Naive thymus-derived CD4-positive, alpha-beta T cell (primary cell): ENCODE results near the gene PLIN5. TPM values are rescaled to one million over a fixed set of nuclear protein-coding genes. Genes with fewer than 3 reads are reported as not detected.
"Not testable (repeated sequence)": the region's sequence is repeated elsewhere in the genome, so short reads cannot be mapped to it uniquely, and the experiment has no call there.

Source experiments
- ATAC-seq: fragments of 150-1000 bp; cut with Tn5 transposase; 2 replicates; pipeline ENCODE4 v1.10.0; 2021; ENCODE audit warnings: mild to moderate bottlenecking, moderate library complexity
- CTCF ChIA-PET: fragments of 350-600 bp; sonication (Branson Sonifier 250); formaldehyde crosslinking; loops from one replicate; lab custom pipeline; 2021; ENCODE audit warnings: antibody characterized with exemption; lab: Charles Lee
- POLR2A ChIA-PET: fragments of 350-600 bp; sonication (Branson Sonifier 250); formaldehyde crosslinking; loops from one replicate; lab custom pipeline; 2021; ENCODE audit warnings: antibody characterized with exemption, inconsistent platforms; lab: Charles Lee
- DNase-seq, 9 donors: peaks; one replicate each; pipeline versions ENCODE4 v3.0.0 to v3.0.0-alpha.2; 2020 to 2022; ENCODE audit warnings: mixed read lengths in 1 of 9
- H3K27ac ChIP-seq: one replicate; pipeline ENCODE4 v1.7.0; 2013; ENCODE audit warnings: mild to moderate bottlenecking, low read depth, low read length, moderate library complexity
- H3K27me3 ChIP-seq, 2 donors: one replicate each; pipeline ENCODE4 v1.7.0; 2013; ENCODE audit warnings: low read length in 2 of 2, mild to moderate bottlenecking in 2 of 2, moderate library complexity in 2 of 2; ENCODE audit not compliant: control insufficient read depth in 2 of 2, insufficient read depth in 2 of 2
- H3K36me3 ChIP-seq, 3 experiments: 1 replicate in 2 of 3; 2 replicates in 1 of 3; pipeline ENCODE4 v1.7.0; 2013; ENCODE audit warnings: low read length in 3 of 3, mild to moderate bottlenecking in 3 of 3, moderate library complexity in 1 of 3; ENCODE audit not compliant: insufficient read depth in 3 of 3, control insufficient read depth in 2 of 3
- H3K4me1 ChIP-seq, 2 donors: one replicate each; pipeline ENCODE4 v1.7.0; 2013; ENCODE audit warnings: low read length in 2 of 2, mild to moderate bottlenecking in 2 of 2, moderate library complexity in 1 of 2; ENCODE audit not compliant: control insufficient read depth in 2 of 2, insufficient read depth in 2 of 2
- H3K4me3 ChIP-seq: 2 replicates; pipeline ENCODE4 v1.7.0; 2013; ENCODE audit warnings: mild to moderate bottlenecking, low read length
- H3K9me3 ChIP-seq, 3 experiments: 1 replicate in 2 of 3; 2 replicates in 1 of 3; pipeline ENCODE4 v1.7.0; 2013; ENCODE audit warnings: low read length in 3 of 3; ENCODE audit not compliant: control insufficient read depth in 2 of 3
- H3K27ac Mint-ChIP-seq, 9 donors: one replicate each; pipeline ENCODE4 v1.8.0; 2020 to 2022; ENCODE audit warnings: mixed read lengths in 9 of 9, mild to moderate bottlenecking in 8 of 9, moderate library complexity in 5 of 9, inconsistent platforms in 2 of 9
- H3K27me3 Mint-ChIP-seq, 5 donors: one replicate each; pipeline ENCODE4 v1.8.0; 2021 to 2022; ENCODE audit warnings: mixed read lengths in 5 of 5, mild to moderate bottlenecking in 1 of 5
- H3K36me3 Mint-ChIP-seq, 5 donors: one replicate each; pipeline ENCODE4 v1.8.0; 2020 to 2022; ENCODE audit warnings: mixed read lengths in 5 of 5, mild to moderate bottlenecking in 3 of 5, inconsistent platforms in 1 of 5
- H3K4me1 Mint-ChIP-seq, 7 donors: one replicate each; pipeline ENCODE4 v1.8.0; 2020 to 2022; ENCODE audit warnings: mixed read lengths in 7 of 7, mild to moderate bottlenecking in 3 of 7, inconsistent platforms in 1 of 7
- H3K4me3 Mint-ChIP-seq, 10 donors: one replicate each; pipeline ENCODE4 v1.8.0; 2020 to 2022; ENCODE audit warnings: mild to moderate bottlenecking in 10 of 10, mixed read lengths in 10 of 10, moderate library complexity in 6 of 10, inconsistent platforms in 2 of 10
- H3K9me3 Mint-ChIP-seq, 11 donors: one replicate each; pipeline ENCODE4 v1.8.0; 2020 to 2022; ENCODE audit warnings: mixed read lengths in 11 of 11, mild to moderate bottlenecking in 4 of 11, inconsistent platforms in 1 of 11, moderate library complexity in 1 of 11
- intact Hi-C, 2 donors: fragments of 100-400 bp; cut with micrococcal nuclease; formaldehyde crosslinking; loops; one replicate each; pipeline ENCODE4 v1.15.1; 2023
- polyA plus RNA-seq, 2 donors: library from polyadenylated mRNA; unstranded; fragments of 300-500 nt; fragmentation: Illumina TruSeq; gene quantifications; one replicate each; pipeline ENCODE4 v1.2.3, GENCODE V29; 2021
- total RNA-seq, 6 experiments: library from RNA in 5 of 6; stranded (reverse) in 5 of 6; gene quantifications; 1 replicate in 5 of 6; 2 replicates in 1 of 6; pipeline ENCODE4 v1.2.3 and lab custom pipeline; 2021 to 2026

Gene PLIN5
- total and polyA plus RNA-seq, 7 experiments from 2014 or later: 0.24 to 1.9 (median 1.1) TPM; not detected in 1

- H3K9me3 ChIP-seq: peaks cover 0 to 4% (median 0%) of the 10 kb centered on the region in 3 experiments
- H3K4me3 ChIP-seq: no peak overlapping the region
- CTCF ChIA-PET: no interaction called here
- no peaks in the 10 kb centered on the region for H3K4me1 ChIP-seq
- H3K27ac ChIP-seq: no peak overlapping the region
- Mint-ChIP-seq H3K9me3 (peaks cover 0 to 6% (median 0%) of the 10 kb centered on the region in 11 donors), H3K27ac (no peak overlapping the region), H3K4me3 (no peak overlapping the region), H3K27me3 (peaks cover 0 to 19% (median 4%) of the 10 kb centered on the region in 5 donors), H3K36me3 (peaks cover 0 to 4% (median 0%) of the 10 kb centered on the region in 5 donors), H3K4me1 (peaks cover 0 to 10% (median 6%) of the 10 kb centered on the region in 7 donors)
- ATAC-seq (no peak), DNase-seq (no peak)
- POLR2A ChIA-PET: no interaction called here
- no peaks in the 10 kb centered on the region for H3K27me3 ChIP-seq
- intact Hi-C loops: no loop called here
- no peaks in the 10 kb centered on the region for H3K36me3 ChIP-seq
Observed at GRCh38 chr19:4542896-4543841, 8.1 kb upstream of the PLIN5 start.

- peaks cover 0 to 10% (median 6%) of the 10 kb centered on the region in 7 donors for H3K4me1 Mint-ChIP-seq
- H3K4me1 ChIP-seq, H3K9me3 ChIP-seq, H3K4me3 Mint-ChIP-seq, ATAC-seq, H3K27ac Mint-ChIP-seq, H3K27ac ChIP-seq, DNase-seq, H3K36me3 Mint-ChIP-seq, intact Hi-C loops, H3K27me3 ChIP-seq, H3K9me3 Mint-ChIP-seq, POLR2A ChIA-PET, H3K36me3 ChIP-seq, H3K4me3 ChIP-seq: not testable (repeated sequence)
- CTCF ChIA-PET: interaction anchor here (0.6 to 0.7 kb wide), 3 partner anchors 99 to 971 kb away, joined by 4 to 6 read pairs (median 5); no protein-coding TSS in a partner anchor
- H3K27me3 Mint-ChIP-seq: peaks cover 0 to 24% (median 7%) of the 10 kb centered on the region in 5 donors
Observed at GRCh38 chr19:4541806-4542145, 6.8 kb upstream of the PLIN5 start.

- Mint-ChIP-seq H3K4me3 (no peak overlapping the region), H3K27me3 (peaks cover 0 to 24% (median 7%) of the 10 kb centered on the region in 5 donors), H3K9me3 (peaks cover 0 to 6% (median 0%) of the 10 kb centered on the region in 11 donors), H3K27ac (peak overlapping the region in 1 of 9 donors; percentile 71), H3K36me3 (peaks cover 0 to 4% (median 0%) of the 10 kb centered on the region in 5 donors), H3K4me1 (peaks cover 0 to 10% (median 6%) of the 10 kb centered on the region in 7 donors)
- intact Hi-C loops: no loop called here
- peak; percentile 49 for ATAC-seq
- H3K27ac ChIP-seq: no peak overlapping the region
- DNase-seq: no peak
- H3K27me3 ChIP-seq: peaks cover 0 to 4% of the 10 kb centered on the region in 2 donors
- H3K4me3 ChIP-seq: no peak overlapping the region
- no peaks in the 10 kb centered on the region for H3K4me1 ChIP-seq
- POLR2A ChIA-PET: no interaction called here
- CTCF ChIA-PET: interaction anchor here (0.6 to 0.8 kb wide), 4 partner anchors 16 to 105 kb away, joined by 4 to 7 read pairs (median 6); no protein-coding TSS in a partner anchor
- no peaks in the 10 kb centered on the region for H3K36me3 ChIP-seq
- peaks cover 0 to 4% (median 0%) of the 10 kb centered on the region in 3 experiments for H3K9me3 ChIP-seq
Observed at GRCh38 chr19:4541114-4541805, 6.2 kb upstream of the PLIN5 start.

- peaks cover 7 to 32% (median 10%) of the 10 kb centered on the region in 5 donors for H3K27me3 Mint-ChIP-seq
- DNase-seq (no peak), ATAC-seq (peak; percentile 79)
- Histone ChIP-seq H3K4me3 (no peak within 1 kb of the TSS), H3K9me3 (peaks cover 0 to 4% (median 0%) of the 10 kb centered on the region in 3 experiments), H3K27ac (no peak within 1 kb of the TSS), H3K27me3 (peaks cover 0 to 4% of the 10 kb centered on the region in 2 donors), H3K36me3 (no peaks in the 10 kb centered on the region), H3K4me1 (no peaks in the 10 kb centered on the region)
- CTCF ChIA-PET: interaction anchor here (0.8 kb wide), 1 partner anchor 15 kb away, joined by 7 read pairs; no protein-coding TSS in a partner anchor
- intact Hi-C loops: no loop called here
- peaks cover 0 to 4% (median 0%) of the 10 kb centered on the region in 5 donors for H3K36me3 Mint-ChIP-seq
- H3K4me1 Mint-ChIP-seq: peaks cover 0 to 16% (median 10%) of the 10 kb centered on the region in 7 donors
- peaks cover 0 to 6% (median 0%) of the 10 kb centered on the region in 11 donors for H3K9me3 Mint-ChIP-seq
- H3K4me3 Mint-ChIP-seq: peak within 1 kb of the TSS in 3 of 10 donors; percentile 35 to 47 (median 44)
- POLR2A ChIA-PET: no interaction called here
- peak within 1 kb of the TSS in 2 of 9 donors; percentile 71 to 75 for H3K27ac Mint-ChIP-seq
Observed at GRCh38 chr19:4539693-4540581, 4.9 kb upstream of the PLIN5 start, which contains the start of gene LRG1. TSS of gene LRG1 (minus strand) at chr19:4540036. CDS start at chr19:4540013, 23 bp downstream.

- ATAC-seq (no peak), DNase-seq (no peak)
- H3K9me3 Mint-ChIP-seq: peaks cover 0 to 4% (median 0%) of the 10 kb centered on the region in 11 donors
- H3K4me1 ChIP-seq: no peaks in the 10 kb centered on the region
- intact Hi-C loops: no loop called here
- H3K4me3 Mint-ChIP-seq: no peak overlapping the region
- H3K9me3 ChIP-seq: peaks cover 0 to 4% (median 0%) of the 10 kb centered on the region in 3 experiments
- peaks cover 0 to 4% (median 0%) of the 10 kb centered on the region in 5 donors for H3K36me3 Mint-ChIP-seq
- H3K27me3 ChIP-seq: peaks cover 0 to 4% of the 10 kb centered on the region in 2 donors
- H3K27ac ChIP-seq: no peak overlapping the region
- POLR2A ChIA-PET: no interaction called here
- no peak overlapping the region for H3K4me3 ChIP-seq
- peaks cover 0 to 16% (median 10%) of the 10 kb centered on the region in 7 donors for H3K4me1 Mint-ChIP-seq
- CTCF ChIA-PET: no interaction called here
- H3K27me3 Mint-ChIP-seq: peaks cover 7 to 32% (median 11%) of the 10 kb centered on the region in 5 donors
- no peaks in the 10 kb centered on the region for H3K36me3 ChIP-seq
- no peak overlapping the region for H3K27ac Mint-ChIP-seq
Observed at GRCh38 chr19:4539169-4539692, 4.2 kb upstream of the PLIN5 start.
